Renal cortex interstitium (tissue), 11 donors: ENCODE results near the gene ARFGAP3. TPM values are rescaled to one million over a fixed set of nuclear protein-coding genes. Genes with fewer than 3 reads are reported as not detected.

Source experiments
- DNase-seq, 11 donors: peaks; one replicate each; pipeline ENCODE4 v3.0.0-alpha.2; 2013; ENCODE audit warnings: low read depth in 9 of 11, low spot score in 4 of 11; ENCODE audit errors: extremely low read depth in 1 of 11
- polyA plus RNA-seq, 3 donors: library from polyadenylated mRNA; unstranded; fragments of 120-200 nt; gene quantifications; one replicate each; pipeline ENCODE4 v1.2.1, GENCODE V29; 2013; ENCODE audit not compliant: insufficient read length in 3 of 3

ARFGAP3 gene
- polyA plus RNA-seq, 3 donors, result 49.1 to 51.9 (median 49.4) TPM

- DNase-seq, result no peak
Observed at GRCh38 chr22:42805998-42806830, 50.9 kb downstream of the ARFGAP3 start.

- DNase-seq, result no peak
Observed at GRCh38 chr22:42805016-42805997, 51.8 kb downstream of the ARFGAP3 start.

- no peak for DNase-seq
Observed at GRCh38 chr22:42803389-42803788, 53.7 kb downstream of the ARFGAP3 start.

GRCh38 chr22:42801252-42802080, 55.6 kb downstream of the ARFGAP3 start:
- no peak for DNase-seq

GRCh38 chr22:42800451-42801251, 56.4 kb downstream of the ARFGAP3 start:
- DNase-seq, result no peak

- DNase-seq, result no peak
Observed at GRCh38 chr22:42799461-42800405, 57.3 kb downstream of the ARFGAP3 start.

- no peak for DNase-seq
Observed at GRCh38 chr22:42799061-42799460, 58.0 kb downstream of the ARFGAP3 start.

GRCh38 chr22:42797011-42797410, 60.1 kb downstream of the ARFGAP3 start:
- no peak for DNase-seq

GRCh38 chr22:42796081-42796480, 61.0 kb downstream of the ARFGAP3 start:
- no peak for DNase-seq

- no peak for DNase-seq
Observed at GRCh38 chr22:42794551-42795510, 62.2 kb downstream of the ARFGAP3 start.

- no peak for DNase-seq
Observed at GRCh38 chr22:42793848-42794405, 63.1 kb downstream of the ARFGAP3 start.

- no peak for DNase-seq
Observed at GRCh38 chr22:42792909-42793847, 63.9 kb downstream of the ARFGAP3 start.

- no peak for DNase-seq
Observed at GRCh38 chr22:42792453-42792908, 64.6 kb downstream of the ARFGAP3 start.

GRCh38 chr22:42791721-42792452, 65.2 kb downstream of the ARFGAP3 start:
- no peak for DNase-seq
